Daoy (cell line): ENCODE data around the gene TLE7. TPM values are rescaled to one million over a fixed set of nuclear protein-coding genes. Genes with fewer than 3 reads are reported as not detected.
A peak's percentile ranks its signal among the peaks of the same experiment; 100 is the strongest.

Experiments used
- DNase-seq: peaks from one replicate; pipeline ENCODE4 v3.0.0-alpha.2; 2015; ENCODE audit warnings: low read depth
- total RNA-seq: library from RNA; depleted of rRNA; stranded (reverse); fragments of >200 nt; shearing (Covaris generic); gene quantifications from 2 replicates; pipeline ENCODE4 v1.2.3, GENCODE V29; 2014

Gene TLE7
- total RNA-seq, 1 experiment from 2014 or later, result not detected

- DNase-seq, result no peak
Measured at GRCh38 chr16:71448274-71448866, 6.5 kb upstream of the TLE7 start.

GRCh38 chr16:71443714-71444113 is 1.9 kb upstream of the TLE7 start:
- no peak for DNase-seq

GRCh38 chr16:71441348-71442050 is 355 bp downstream of the TLE7 start:
- no peak for DNase-seq

- DNase-seq, result no peak
Measured at GRCh38 chr16:71440669-71441347, 1.0 kb downstream of the TLE7 start.

GRCh38 chr16:71439523-71439922 is 2.3 kb downstream of the TLE7 start:
- DNase-seq, result no peak

- DNase-seq, result no peak
Measured at GRCh38 chr16:71436473-71436872, 5.4 kb downstream of the TLE7 start.

- no peak for DNase-seq
Measured at GRCh38 chr16:71432906-71433305, 8.9 kb downstream of the TLE7 start.

GRCh38 chr16:71431991-71432390 is 9.9 kb downstream of the TLE7 start:
- DNase-seq, result no peak

- DNase-seq, result no peak
Measured at GRCh38 chr16:71431176-71431575, 10.7 kb downstream of the TLE7 start.

- no peak for DNase-seq
Measured at GRCh38 chr16:71430744-71431143, 11.1 kb downstream of the TLE7 start.

- DNase-seq, result no peak
Measured at GRCh38 chr16:71429581-71429980, 12.3 kb downstream of the TLE7 start.

GRCh38 chr16:71428883-71429282 is 13.0 kb downstream of the TLE7 start:
- no peak for DNase-seq

GRCh38 chr16:71428385-71428784 is 13.5 kb downstream of the TLE7 start:
- no peak for DNase-seq

- DNase-seq, result no peak
Measured at GRCh38 chr16:71426880-71427615, 14.8 kb downstream of the TLE7 start.

- DNase-seq, result peak; percentile 92
Measured at GRCh38 chr16:71426069-71426879, 15.6 kb downstream of the TLE7 start.

GRCh38 chr16:71425746-71426068 is 16.1 kb downstream of the TLE7 start:
- no peak for DNase-seq

- DNase-seq, result no peak
Measured at GRCh38 chr16:71424626-71425025, 17.2 kb downstream of the TLE7 start.

- no peak for DNase-seq
Measured at GRCh38 chr16:71423865-71424264, 18.0 kb downstream of the TLE7 start.

- no peak for DNase-seq
Measured at GRCh38 chr16:71423016-71423415, 18.8 kb downstream of the TLE7 start.

GRCh38 chr16:71421911-71422310 is 19.9 kb downstream of the TLE7 start:
- DNase-seq, result peak; percentile 14

- no peak for DNase-seq
Measured at GRCh38 chr16:71414038-71414437, 27.8 kb downstream of the TLE7 start.

GRCh38 chr16:71413341-71413740 is 28.5 kb downstream of the TLE7 start:
- no peak for DNase-seq
